ENCODE data around the gene ZNF431.

DNA sequence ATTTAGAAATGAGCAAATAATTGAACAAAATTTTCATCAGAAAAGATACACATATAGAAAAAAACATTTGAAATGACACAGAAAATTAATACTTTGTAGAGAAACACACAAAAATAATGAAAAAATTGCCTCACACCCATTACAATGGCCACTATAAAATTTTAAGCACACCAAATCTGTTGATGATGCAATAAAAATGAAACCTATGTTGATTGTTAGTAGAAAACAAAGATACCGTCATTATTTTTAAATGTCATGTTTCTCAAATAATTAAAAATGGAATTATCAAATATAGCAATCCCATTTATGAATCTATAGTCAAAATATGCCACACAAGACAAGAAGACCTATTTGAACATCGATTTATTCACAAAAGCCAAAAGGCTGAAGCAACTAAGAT, 96.8 kb downstream of the ZNF431 start:
- TF ChIP-seq, protein P1, sequence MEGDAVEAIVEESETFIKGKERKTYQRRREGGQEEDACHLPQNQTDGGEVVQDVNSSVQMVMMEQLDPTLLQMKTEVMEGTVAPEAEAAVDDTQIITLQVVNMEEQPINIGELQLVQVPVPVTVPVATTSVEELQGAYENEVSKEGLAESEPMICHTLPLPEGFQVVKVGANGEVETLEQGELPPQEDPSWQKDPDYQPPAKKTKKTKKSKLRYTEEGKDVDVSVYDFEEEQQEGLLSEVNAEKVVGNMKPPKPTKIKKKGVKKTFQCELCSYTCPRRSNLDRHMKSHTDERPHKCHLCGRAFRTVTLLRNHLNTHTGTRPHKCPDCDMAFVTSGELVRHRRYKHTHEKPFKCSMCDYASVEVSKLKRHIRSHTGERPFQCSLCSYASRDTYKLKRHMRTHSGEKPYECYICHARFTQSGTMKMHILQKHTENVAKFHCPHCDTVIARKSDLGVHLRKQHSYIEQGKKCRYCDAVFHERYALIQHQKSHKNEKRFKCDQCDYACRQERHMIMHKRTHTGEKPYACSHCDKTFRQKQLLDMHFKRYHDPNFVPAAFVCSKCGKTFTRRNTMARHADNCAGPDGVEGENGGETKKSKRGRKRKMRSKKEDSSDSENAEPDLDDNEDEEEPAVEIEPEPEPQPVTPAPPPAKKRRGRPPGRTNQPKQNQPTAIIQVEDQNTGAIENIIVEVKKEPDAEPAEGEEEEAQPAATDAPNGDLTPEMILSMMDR (IDR thresholded peaks at IDR 0.05): no peak
- TF ChIP-seq POLR2A (IDR thresholded peaks at IDR 0.05): no peak
